PC-9 (cell line): ENCODE data around the gene PARK7. TPM values are rescaled to one million over a fixed set of nuclear protein-coding genes. Genes with fewer than 3 reads are reported as not detected.

Experiments used
- BruUV-seq: library from RNA; stranded (reverse); fragments of 400-500 nt; replicated peaks from 2 replicates; lab custom pipeline; 2021; lab: Mats Ljungman, UMichigan
- CTCF ChIA-PET: fragments of 300-600 bp; sonication (Branson Sonifier 250); formaldehyde crosslinking; loops from one replicate; lab custom pipeline; 2022; ENCODE audit warnings: antibody characterized with exemption; lab: Charles Lee
- POLR2A ChIA-PET: fragments of 300-600 bp; sonication (Branson Sonifier 250); formaldehyde crosslinking; loops from one replicate; lab custom pipeline; 2022; ENCODE audit warnings: antibody characterized with exemption; ENCODE audit not compliant: unreplicated experiment; lab: Charles Lee
- DNase-seq, 2 experiments: peaks; one replicate each; pipeline versions ENCODE4 v3.0.0 to v3.0.0-alpha.2; 2015 to 2022; ENCODE audit warnings: mixed read lengths in 1 of 2
- H2AFZ ChIP-seq: fragments of 200-600 bp; sonication (generic); 2 replicates; pipeline ENCODE4 v1.8.1; 2017; ENCODE audit warnings: antibody characterized with exemption
- H3F3A ChIP-seq: fragments of 200-600 bp; sonication (generic); 2 replicates; pipeline ENCODE4 v1.8.1; 2017; ENCODE audit warnings: antibody characterized with exemption, mild to moderate bottlenecking, low read depth; ENCODE audit not compliant: insufficient read depth
- H3K27ac ChIP-seq: fragments of 200-600 bp; sonication (generic); 2 replicates; pipeline ENCODE4 v1.6.1; 2016; ENCODE audit warnings: mixed run types
- H3K27me3 ChIP-seq: fragments of 200-600 bp; sonication (generic); 2 replicates; pipeline ENCODE4 v1.6.1; 2016; ENCODE audit warnings: low read depth, mixed run types; ENCODE audit not compliant: insufficient read depth
- H3K36me3 ChIP-seq: fragments of 200-600 bp; sonication (generic); 2 replicates; pipeline ENCODE4 v1.6.1; 2016; ENCODE audit warnings: low read depth, mixed run types
- H3K4me1 ChIP-seq: fragments of 200-600 bp; sonication (generic); replicated peaks from 2 replicates; pipeline ENCODE4 v1.6.1; 2016; ENCODE audit warnings: mixed run types; ENCODE audit not compliant: insufficient read depth
- H3K4me2 ChIP-seq: fragments of 200-600 bp; sonication (generic); 2 replicates; pipeline ENCODE4 v1.6.1; 2017; ENCODE audit warnings: mixed run types
- H3K4me3 ChIP-seq: fragments of 200-600 bp; sonication (generic); 2 replicates; pipeline ENCODE4 v1.6.1; 2016; ENCODE audit warnings: mixed run types
- H3K79me2 ChIP-seq: fragments of 200-600 bp; sonication (generic); 2 replicates; pipeline ENCODE4 v1.6.1; 2017; ENCODE audit warnings: low read depth, mixed run types
- H3K9me2 ChIP-seq: fragments of 200-600 bp; sonication (generic); 2 replicates; pipeline ENCODE4 v1.8.1; 2017; ENCODE audit warnings: mild to moderate bottlenecking; ENCODE audit not compliant: insufficient read depth
- H3K9me3 ChIP-seq: fragments of 200-600 bp; sonication (generic); 2 replicates; pipeline ENCODE4 v1.8.1; 2016; ENCODE audit warnings: low read depth; ENCODE audit not compliant: insufficient read depth
- H4K20me1 ChIP-seq: fragments of 200-600 bp; sonication (generic); 2 replicates; pipeline ENCODE4 v1.8.1; 2017; ENCODE audit not compliant: insufficient read depth
- EZH2 ChIP-seq: fragments of 200-600 bp; sonication (generic); IDR thresholded peaks from 2 replicates; pipeline ENCODE4 v1.8.0; 2017; ENCODE audit warnings: antibody characterized with exemption, low read depth
- intact Hi-C: fragments of 100-400 bp; cut with micrococcal nuclease; formaldehyde crosslinking; loops from one replicate; pipeline ENCODE4 v1.10.0; 2022; ENCODE audit not compliant: unreplicated experiment
- total RNA-seq: library from RNA; stranded (reverse); gene quantifications from 2 replicates; pipeline ENCODE4 v1.2.3, GENCODE V29; 2021
- TF ChIP-seq, protein P1 (sequence below): fragments of 200-600 bp; sonication (generic); conservative IDR thresholded peaks from 2 replicates; pipeline ENCODE4 v1.6.1; 2017; ENCODE audit warnings: mixed run types, antibody characterized with exemption, mild to moderate bottlenecking, moderate library complexity

The PARK7 gene
- total RNA-seq, 1 experiment from 2014 or later: 291 TPM

DNA sequence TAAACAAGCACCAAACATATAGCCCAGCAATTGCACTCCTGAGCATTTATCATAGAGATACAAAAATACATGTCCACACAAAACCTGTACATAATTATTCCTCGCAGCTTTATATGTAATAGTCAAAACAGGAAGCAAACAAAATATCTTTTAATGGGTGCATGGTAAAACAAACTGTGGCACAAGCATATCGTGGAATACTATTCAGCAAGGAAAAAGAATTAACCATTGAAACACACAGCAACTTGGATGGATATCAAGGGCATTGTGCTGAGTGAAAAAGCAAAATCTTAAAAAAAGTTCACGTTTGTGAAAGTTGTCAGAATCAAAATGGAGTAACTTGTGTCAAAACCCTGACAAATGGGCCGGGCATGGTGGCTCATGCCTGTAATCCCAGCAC is 33.3 kb upstream of the PARK7 start:
- no peak for DNase-seq
- no peaks in the 10 kb centered on the region for H3F3A ChIP-seq
- TF ChIP-seq, protein P1, sequence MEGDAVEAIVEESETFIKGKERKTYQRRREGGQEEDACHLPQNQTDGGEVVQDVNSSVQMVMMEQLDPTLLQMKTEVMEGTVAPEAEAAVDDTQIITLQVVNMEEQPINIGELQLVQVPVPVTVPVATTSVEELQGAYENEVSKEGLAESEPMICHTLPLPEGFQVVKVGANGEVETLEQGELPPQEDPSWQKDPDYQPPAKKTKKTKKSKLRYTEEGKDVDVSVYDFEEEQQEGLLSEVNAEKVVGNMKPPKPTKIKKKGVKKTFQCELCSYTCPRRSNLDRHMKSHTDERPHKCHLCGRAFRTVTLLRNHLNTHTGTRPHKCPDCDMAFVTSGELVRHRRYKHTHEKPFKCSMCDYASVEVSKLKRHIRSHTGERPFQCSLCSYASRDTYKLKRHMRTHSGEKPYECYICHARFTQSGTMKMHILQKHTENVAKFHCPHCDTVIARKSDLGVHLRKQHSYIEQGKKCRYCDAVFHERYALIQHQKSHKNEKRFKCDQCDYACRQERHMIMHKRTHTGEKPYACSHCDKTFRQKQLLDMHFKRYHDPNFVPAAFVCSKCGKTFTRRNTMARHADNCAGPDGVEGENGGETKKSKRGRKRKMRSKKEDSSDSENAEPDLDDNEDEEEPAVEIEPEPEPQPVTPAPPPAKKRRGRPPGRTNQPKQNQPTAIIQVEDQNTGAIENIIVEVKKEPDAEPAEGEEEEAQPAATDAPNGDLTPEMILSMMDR: no peak
- no peak for TF ChIP-seq EZH2
- no peaks in the 10 kb centered on the region for H3K9me2 ChIP-seq
- H3K4me1 ChIP-seq: no peaks in the 10 kb centered on the region
- no peaks in the 10 kb centered on the region for H3K36me3 ChIP-seq
- POLR2A ChIA-PET: no interaction called here
- intact Hi-C loops: no loop called here
- no peak overlapping the region for H3K4me3 ChIP-seq
- H3K27ac ChIP-seq: no peak overlapping the region
- H3K79me2 ChIP-seq: no peaks in the 10 kb centered on the region
- H3K27me3 ChIP-seq: no peaks in the 10 kb centered on the region
- CTCF ChIA-PET: no interaction called here
- no peaks in the 10 kb centered on the region for H4K20me1 ChIP-seq
- no TSS peak for BruUV-seq
- H3K9me3 ChIP-seq: no peaks in the 10 kb centered on the region
- no peak overlapping the region for H2AFZ ChIP-seq
- H3K4me2 ChIP-seq: no peak overlapping the region

DNA sequence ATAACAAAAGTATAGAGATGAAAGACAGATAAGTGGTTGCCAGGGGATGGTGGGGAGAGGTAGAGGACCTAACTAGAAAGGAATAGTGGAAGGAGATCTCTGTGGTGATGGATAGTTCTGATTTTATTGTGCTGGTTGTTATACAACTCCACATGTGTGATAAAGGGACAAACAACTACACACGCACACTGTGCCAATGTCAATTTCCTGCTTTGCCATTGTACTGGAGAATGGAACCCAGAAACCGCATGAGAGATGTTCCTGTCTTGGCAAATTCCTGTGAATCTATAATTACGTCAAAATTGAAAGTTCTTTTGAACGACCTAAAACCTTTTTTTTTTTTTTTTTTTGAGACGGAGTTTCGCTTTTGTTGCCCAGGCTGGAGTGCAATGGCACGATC is 31.9 kb upstream of the PARK7 start:
- DNase-seq: no peak
- no peak overlapping the region for H3K4me2 ChIP-seq
- H3K4me3 ChIP-seq: no peak overlapping the region
- no peak overlapping the region for H2AFZ ChIP-seq
- H3K27ac ChIP-seq: no peak overlapping the region
- no peaks in the 10 kb centered on the region for H3K36me3 ChIP-seq
- no peaks in the 10 kb centered on the region for H3K79me2 ChIP-seq
- no peaks in the 10 kb centered on the region for H3K4me1 ChIP-seq
- TF ChIP-seq EZH2: no peak
- TF ChIP-seq, protein P1: no peak
- no peaks in the 10 kb centered on the region for H3K9me3 ChIP-seq
- CTCF ChIA-PET: interaction anchor here (0.6 kb wide), 1 partner anchor 76 kb away, joined by 6 read pairs; no protein-coding TSS in a partner anchor
- no peaks in the 10 kb centered on the region for H3K9me2 ChIP-seq
- no TSS peak for BruUV-seq
- POLR2A ChIA-PET: no interaction called here
- H3F3A ChIP-seq: no peaks in the 10 kb centered on the region
- intact Hi-C loops: no loop called here
- no peaks in the 10 kb centered on the region for H3K27me3 ChIP-seq
- H4K20me1 ChIP-seq: no peaks in the 10 kb centered on the region

DNA sequence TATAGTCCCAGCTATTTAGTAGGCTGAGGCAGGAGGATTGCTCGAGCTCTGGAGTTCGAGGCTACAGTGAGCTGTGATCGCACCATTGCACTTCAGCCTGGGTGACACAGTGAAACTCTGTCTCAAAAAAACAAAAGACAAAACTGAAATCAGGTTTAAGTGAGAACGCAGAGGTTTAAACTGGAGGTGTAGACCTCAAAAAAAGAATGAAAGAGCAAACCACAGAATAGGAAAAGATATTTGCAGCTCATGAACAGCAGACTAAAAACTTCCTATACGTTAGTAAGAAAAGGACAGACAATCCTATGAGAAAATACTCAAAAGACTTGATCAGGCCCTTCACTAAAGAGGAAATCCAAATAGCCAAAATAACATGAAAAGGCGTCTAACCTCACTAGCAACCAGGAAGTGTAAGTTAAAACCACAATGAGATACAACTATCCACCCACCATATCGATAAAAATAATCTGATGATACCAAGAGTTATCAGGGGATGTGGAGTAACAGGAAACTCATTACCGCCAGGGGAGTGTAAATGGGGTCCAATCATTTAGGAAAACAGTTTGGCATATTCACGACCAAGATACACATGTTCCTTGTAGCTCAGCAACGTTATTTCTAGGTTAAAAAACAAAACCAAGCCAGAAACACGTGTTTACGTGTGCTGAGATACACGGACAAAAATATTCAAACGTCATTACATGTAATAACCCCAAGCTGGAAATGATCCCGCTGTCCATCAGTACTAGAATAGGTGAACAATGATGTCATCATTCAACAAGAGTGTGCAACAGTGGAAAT is 30.7 kb upstream of the PARK7 start:
- Histone ChIP-seq H3F3A (no peaks in the 10 kb centered on the region), H3K36me3 (no peaks in the 10 kb centered on the region), H4K20me1 (no peaks in the 10 kb centered on the region; the same call in 1 of the 2 replicates), H3K27ac (no peak overlapping the region), H3K4me2 (no peak overlapping the region), H3K9me2 (no peaks in the 10 kb centered on the region), H3K27me3 (no peaks in the 10 kb centered on the region), H3K79me2 (no peaks in the 10 kb centered on the region), H3K4me3 (no peak overlapping the region), H3K4me1 (no peaks in the 10 kb centered on the region), H2AFZ (no peak overlapping the region), H3K9me3 (no peaks in the 10 kb centered on the region)
- ChIA-PET CTCF (no interaction called here), POLR2A (no interaction called here)
- DNase-seq: no peak
- intact Hi-C loops: no loop called here
- TF ChIP-seq, protein P1: no peak
- TF ChIP-seq EZH2: no peak
- BruUV-seq: no TSS peak
